Fibroblast of the conjunctiva (primary cell): ENCODE results near the gene NEK6.

Experiments used
- DNase-seq: peaks from one replicate; pipeline ENCODE4 v3.0.0-alpha.2; 2010; ENCODE audit warnings: low read depth

Gene NEK6

DNA sequence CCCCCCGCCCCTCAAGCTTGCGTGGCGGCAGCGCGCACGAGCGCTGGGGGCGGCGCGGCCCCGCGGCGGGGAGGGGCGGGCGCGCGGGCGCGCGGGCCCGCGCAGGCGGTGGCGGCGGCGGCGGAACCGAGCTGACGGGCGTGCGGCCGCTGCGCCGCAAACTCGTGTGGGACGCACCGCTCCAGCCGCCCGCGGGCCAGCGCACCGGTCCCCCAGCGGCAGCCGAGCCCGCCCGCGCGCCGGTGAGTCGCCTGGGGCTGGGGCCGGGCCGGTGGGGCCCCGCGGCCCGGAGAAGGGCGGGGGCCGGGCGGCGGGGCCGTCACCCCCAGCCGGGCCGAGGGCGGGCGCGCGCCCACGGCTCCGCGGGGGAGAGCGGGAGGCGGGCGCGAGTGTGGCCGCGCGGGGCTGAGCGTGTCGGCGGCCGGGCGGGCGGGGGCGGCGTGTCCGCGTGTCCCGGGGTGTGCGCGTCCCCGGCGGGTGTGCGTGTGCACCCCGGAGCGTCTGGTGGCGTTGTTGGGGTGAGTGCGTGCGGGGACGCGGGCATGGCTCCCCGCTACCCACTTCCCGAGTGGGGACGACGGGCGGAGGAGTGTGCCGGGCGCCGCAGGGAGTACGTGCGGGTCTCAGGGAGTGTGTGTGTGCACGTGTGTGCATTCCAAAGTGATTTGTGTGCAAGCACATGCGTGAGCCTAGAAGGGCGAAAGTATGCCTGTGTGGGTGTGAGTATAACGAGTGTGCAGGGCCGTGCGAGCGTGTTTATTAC is at the start of gene NEK6:
TSS of gene NEK6 (plus strand) at position 106 of the 763 bp plus-strand sequence. CDS start 44,016 bp downstream, outside the sequence.
- DNase-seq: no peak

GRCh38 chr9:124208571-124208970 is 49.2 kb upstream of the NEK6 start:
- no peak for DNase-seq

- no peak for DNase-seq
Observed at GRCh38 chr9:124209279-124209678, 48.5 kb upstream of the NEK6 start.

DNA sequence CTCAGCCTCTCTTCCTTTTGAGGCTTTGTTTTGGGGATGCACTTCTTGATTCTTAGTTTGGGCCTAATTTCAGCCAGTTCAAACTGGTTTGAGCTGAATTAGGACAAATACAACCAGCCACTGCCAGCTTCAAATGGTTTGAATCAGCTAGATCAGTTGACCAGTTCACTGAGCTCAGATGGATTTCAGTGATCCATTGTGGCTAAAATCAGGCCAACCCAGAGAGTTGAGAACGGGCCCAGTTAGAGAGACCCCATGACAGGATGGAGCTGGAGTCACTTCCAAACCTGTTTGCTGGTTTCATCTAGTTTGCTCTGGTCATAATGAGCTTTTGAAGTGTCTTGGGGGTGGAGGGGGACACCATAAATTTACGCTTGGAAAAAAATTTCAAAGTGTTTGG is 48.0 kb upstream of the NEK6 start:
- no peak for DNase-seq

DNA sequence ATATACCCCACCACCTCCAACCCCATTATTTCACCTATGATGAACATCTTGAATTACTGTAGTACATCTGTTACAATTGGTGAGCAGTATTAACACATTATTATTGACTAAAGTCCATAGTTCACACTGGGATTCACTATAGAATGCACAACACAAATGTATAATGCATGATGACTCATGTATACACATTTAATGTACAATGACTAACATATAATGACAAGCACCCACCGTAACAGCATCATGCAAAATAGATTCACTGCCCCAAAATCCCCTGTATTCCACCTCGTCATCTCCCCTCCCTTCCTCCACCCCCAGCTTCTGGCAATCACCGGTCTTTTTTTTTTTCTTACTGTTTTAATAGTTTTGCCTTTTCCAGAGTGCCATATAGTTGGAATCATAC is 47.1 kb upstream of the NEK6 start:
- no peak for DNase-seq

DNA sequence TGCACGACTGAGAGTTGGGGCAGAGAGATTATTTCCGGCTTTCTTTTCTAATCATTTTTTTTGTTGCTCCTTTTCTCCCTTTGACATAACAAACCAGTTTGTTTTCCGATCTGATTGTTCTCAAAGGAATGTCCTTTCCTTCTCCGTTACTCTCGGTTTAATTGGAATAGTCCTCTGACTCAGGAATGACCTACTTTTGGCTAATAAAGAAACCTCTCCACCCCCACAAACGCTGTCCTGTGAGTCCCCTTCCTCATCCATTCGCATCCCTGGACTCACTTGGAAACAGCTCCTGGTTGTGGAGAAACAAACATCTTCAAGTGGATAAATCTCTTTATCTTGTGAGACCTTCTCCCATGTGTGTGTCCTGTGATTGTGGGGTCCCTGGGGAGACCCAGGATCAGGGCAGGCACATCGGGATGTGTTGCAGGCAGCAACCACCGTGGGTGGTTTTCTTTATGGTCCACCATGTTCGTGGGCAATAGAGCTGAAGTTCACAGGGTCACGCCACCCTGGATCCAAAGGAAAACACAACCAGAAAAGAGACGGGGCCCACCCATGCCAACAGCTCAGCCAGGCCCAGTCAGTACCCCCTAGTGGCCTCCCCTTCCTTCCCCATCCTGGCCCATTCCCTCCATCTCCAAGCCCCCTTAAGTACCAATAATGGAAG is 45.2 kb upstream of the NEK6 start:
- DNase-seq: no peak

- DNase-seq: no peak
Observed at GRCh38 chr9:124213396-124213795, 44.4 kb upstream of the NEK6 start.

GRCh38 chr9:124214116-124214515 is 43.6 kb upstream of the NEK6 start:
- DNase-seq: no peak

DNA sequence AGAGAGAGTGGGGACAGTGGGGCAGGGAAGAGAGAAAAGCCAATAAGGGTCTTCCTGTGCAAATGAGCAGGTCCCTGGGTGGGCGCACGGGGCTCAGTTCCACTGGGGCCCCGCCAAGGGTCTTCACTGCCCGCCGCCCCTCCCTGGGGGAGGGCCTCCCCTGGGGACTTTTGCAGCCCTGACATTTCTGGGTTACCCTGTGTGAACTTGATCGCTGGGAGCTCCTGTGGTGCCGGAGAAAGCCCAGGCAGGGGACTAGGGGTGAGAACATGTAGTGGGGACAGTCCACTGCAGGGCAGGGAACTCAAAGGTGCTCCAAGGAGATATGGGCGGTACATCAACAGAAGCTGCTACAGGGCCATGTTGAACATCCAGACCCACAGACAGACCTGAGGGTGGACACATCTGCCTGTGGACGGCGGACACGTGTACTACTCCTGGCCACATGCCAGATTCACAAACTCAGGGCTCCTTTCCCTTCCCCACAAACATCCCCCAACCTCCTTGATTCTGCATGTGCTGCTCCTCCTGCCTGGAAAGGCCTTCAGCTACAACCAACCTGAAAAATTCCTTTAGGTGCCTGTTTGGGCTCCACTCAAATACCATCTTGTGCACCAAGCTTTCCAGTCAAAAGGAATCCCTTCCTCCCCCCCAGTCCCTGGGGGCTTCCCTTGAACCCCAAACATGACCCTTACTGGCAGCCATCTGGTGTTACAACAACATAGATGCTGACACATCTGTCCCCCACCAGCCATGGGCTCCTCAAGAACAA is 43.0 kb upstream of the NEK6 start:
- no peak for DNase-seq

- no peak for DNase-seq
Observed at GRCh38 chr9:124215368-124215910, 42.3 kb upstream of the NEK6 start.

DNA sequence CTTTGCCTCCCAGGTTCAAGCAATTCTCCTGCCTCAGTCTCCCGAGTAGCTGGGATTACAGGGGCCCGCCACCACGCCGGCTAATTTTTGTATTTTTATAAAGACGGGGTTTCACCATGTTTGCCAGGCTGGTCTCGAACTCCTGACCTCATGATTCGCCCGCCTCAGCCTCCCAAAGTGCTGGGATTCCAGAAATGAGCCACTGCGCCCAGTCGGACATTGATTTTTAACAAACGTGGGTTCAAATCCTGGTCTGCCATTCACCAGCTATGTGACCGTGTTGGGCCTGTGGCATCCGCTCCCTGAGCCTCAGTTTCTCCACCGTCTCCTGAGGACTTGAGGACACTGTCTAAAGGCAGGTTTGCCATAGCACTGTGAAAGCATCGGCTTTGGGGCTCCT is 41.8 kb upstream of the NEK6 start:
- no peak for DNase-seq

DNA sequence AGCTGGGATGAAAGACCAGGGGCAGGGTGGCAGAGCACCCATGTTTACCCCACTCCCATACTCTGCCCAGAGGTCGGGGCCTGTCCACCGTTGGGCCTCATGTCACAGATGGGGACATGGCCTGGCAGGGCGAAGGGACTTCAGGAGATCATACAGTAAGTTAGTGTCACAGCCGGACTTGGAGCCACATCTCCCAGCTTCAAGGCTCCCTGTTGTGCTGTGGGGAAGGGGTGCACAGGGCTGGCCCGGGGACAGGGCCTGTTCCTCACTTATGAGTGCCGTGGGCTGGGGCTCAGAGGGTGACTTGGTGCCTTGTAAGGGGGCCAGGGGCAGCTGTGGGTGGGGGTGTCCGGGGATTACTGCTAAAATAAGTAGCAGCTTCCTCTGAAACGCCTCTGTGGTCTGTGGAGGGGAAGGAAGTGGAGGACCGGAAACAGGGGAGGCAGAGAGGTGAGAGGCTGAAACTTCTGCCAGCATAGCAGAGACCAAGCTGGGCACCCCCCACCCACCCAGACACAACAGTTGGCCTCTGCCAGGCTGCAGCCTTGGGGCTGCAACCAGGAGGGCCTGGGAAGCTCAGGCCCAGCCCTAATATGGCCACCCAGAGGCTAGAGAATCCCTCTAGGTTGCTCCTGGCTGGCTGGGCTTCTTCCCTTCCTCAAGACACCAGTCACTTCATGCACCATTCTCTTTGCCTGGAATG is 41.1 kb upstream of the NEK6 start:
- DNase-seq: no peak

DNA sequence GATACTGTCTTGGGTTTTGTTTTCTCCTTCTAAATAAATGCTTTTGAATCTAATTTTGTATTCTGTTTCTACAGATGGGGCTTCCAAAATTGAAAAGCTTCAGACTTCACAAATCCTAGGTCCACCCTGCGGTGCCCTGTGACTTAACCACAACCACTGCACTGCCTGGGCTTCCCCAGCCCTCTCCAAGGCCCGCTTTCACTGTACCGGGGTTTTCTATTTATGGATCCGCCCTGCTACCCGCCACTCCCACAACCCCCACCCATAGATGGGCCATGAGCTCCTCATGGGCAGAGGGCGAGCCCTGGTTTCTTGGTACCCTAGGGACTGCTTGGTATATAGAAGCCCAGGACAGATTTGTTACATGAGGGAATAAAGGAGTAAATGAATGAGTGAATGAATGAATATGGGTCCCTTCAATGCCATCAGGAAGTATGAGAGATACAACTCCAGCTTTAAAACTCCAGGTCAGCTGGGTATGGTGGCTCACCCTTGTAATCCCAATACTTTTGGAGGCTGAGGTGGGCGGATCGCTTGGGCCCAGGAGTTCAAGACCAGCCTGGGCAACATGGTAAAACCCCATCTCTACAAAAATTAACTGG is 39.8 kb upstream of the NEK6 start:
- DNase-seq: no peak

DNA sequence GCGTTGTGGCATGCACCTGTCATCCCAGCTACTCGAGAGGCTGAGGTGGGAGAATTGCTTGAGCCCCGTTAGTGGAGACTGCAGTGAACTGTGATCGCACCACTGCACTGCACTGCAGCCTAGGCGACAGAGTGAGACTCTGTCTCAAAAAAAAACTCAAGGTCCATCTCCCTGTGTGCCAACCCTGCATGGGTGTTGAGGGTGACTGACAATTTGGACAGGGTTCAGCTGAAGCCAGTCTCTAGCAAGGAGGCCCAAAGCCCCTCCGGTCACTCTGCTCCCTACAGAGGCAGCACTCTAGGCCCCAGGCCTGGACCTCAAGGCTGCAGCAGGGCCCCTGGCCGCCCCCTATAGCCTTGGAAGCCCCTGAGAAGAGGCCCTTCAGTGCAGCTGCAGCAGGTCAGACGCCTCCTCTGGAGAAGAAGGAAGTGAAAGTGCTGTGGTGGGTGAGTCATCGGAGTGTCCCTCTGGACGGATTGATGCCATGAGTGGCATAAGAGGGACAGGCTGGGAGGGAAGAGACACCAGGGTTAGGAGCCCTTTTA is 39.2 kb upstream of the NEK6 start:
- no peak for DNase-seq

- no peak for DNase-seq
Observed at GRCh38 chr9:124218987-124219461, 38.7 kb upstream of the NEK6 start.

- DNase-seq: no peak
Observed at GRCh38 chr9:124220946-124221451, 36.8 kb upstream of the NEK6 start.

- no peak for DNase-seq
Observed at GRCh38 chr9:124221676-124222075, 36.1 kb upstream of the NEK6 start.

- no peak for DNase-seq
Observed at GRCh38 chr9:124222109-124222508, 35.6 kb upstream of the NEK6 start.

DNA sequence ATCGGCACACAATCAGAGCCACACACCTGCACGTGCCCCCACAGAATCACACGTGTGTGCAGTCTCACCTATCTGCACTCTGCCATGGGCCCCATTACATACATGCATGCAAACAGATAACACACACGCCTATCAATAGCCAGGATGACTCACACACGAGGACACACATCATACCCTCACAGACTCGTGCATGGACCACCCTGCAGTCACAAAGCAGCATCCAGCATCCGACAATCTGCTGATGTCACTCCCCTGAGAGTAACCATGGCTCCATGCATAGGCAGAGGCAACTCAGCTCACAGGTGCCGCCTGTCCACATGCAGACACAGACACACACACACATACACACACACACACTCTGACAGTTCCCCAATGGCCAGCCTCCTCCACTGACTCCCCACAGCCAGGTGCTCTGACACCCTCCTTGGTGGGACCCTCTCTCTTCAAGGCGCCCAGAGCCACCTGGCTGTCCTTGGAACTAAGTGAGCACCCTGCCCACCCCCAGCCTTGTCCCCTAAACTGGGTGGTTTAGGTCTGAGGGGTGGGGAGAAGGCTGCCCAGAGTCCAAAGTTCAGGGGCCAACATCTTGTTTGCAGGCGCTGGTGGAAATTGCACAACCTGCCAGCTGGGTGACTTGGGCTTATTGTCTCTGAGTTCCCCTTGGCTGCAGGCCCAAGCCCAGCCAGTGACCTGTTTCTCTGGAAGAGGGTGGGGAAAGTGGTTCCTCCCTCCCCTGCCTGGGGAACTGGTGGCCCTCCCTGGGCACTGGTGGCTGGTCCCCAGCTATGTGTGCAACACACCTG is 34.6 kb upstream of the NEK6 start:
- DNase-seq: peak; percentile 28

DNA sequence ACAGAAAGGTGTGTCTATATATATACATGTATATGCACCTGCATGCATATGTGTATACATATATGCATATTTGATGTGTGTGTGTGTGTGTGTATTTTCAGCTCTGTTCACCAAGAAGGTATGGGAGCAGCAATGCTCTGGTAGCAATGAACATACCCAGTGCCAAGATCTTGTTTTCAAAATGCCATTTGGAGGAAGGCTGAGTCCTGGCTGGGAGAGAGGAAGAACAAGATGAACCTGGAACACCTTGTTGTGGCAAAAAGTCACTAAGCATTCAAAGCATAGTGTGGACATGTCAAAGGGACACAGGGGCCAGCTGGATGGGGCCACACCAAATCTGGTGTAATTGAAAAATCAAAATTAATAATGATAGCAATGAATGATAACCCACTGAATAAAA is 31.8 kb upstream of the NEK6 start:
- no peak for DNase-seq
